Astrocyte (in vitro differentiated cells and primary cell): ENCODE measurements around the gene ITGA2. TPM values are rescaled to one million over a fixed set of nuclear protein-coding genes. Genes with fewer than 3 reads are reported as not detected.
A peak's percentile ranks its signal among the peaks of the same experiment; 100 is the strongest.

ENCODE experiments used
- DNase-seq: peaks from one replicate; pipeline ENCODE4 v3.0.0-alpha.2; 2010; ENCODE audit warnings: low read depth
- FAIRE-seq: peaks from 2 replicates; lab custom pipeline; 2011; peaks lifted over from hg19 to GRCh38; lab: Jason Lieb, UNC
- H2AFZ ChIP-seq: 2 replicates; pipeline ENCODE4 v1.6.0; 2012; ENCODE audit warnings: low read depth, low read length, inconsistent platforms
- H3K27ac ChIP-seq: 2 replicates; pipeline ENCODE4 v1.5.1; 2011; ENCODE audit warnings: low read depth, low read length, inconsistent platforms
- H3K27me3 ChIP-seq: 2 replicates; pipeline ENCODE4 v1.6.0; 2011; ENCODE audit warnings: low read length, inconsistent platforms; ENCODE audit not compliant: insufficient read depth
- H3K36me3 ChIP-seq: 2 replicates; pipeline ENCODE4 v1.5.1; 2011; ENCODE audit warnings: low read length, inconsistent platforms; ENCODE audit not compliant: insufficient read depth
- H3K4me1 ChIP-seq: 2 replicates; pipeline ENCODE4 v1.5.1; 2011; ENCODE audit warnings: low read length, inconsistent platforms; ENCODE audit not compliant: insufficient read depth
- H3K4me2 ChIP-seq: 2 replicates; pipeline ENCODE4 v1.6.0; 2012; ENCODE audit warnings: low read length, inconsistent platforms
- H3K4me3 ChIP-seq: 2 replicates; pipeline ENCODE4 v1.5.1; 2011; ENCODE audit warnings: low read depth, mild to moderate bottlenecking, low read length, inconsistent platforms; ENCODE audit not compliant: insufficient read depth
- H3K79me2 ChIP-seq: 2 replicates; pipeline ENCODE4 v1.6.0; 2012; ENCODE audit warnings: mild to moderate bottlenecking, low read length, inconsistent platforms; ENCODE audit not compliant: insufficient read depth
- H3K9ac ChIP-seq: 2 replicates; pipeline ENCODE4 v1.6.0; 2012; ENCODE audit warnings: mild to moderate bottlenecking, low read length, inconsistent platforms
- H3K9me3 ChIP-seq: 2 replicates; pipeline ENCODE4 v1.5.1; 2012; ENCODE audit warnings: low read depth, mild to moderate bottlenecking, low read length, inconsistent platforms; ENCODE audit not compliant: insufficient read depth
- H4K20me1 ChIP-seq: 2 replicates; pipeline ENCODE4 v1.6.0; 2012; ENCODE audit warnings: low read length, inconsistent platforms; ENCODE audit not compliant: insufficient read depth
- H3K27ac Mint-ChIP-seq: one replicate; pipeline ENCODE4 v1.8.0; 2021; ENCODE audit warnings: mild to moderate bottlenecking, mixed read lengths; ENCODE audit not compliant: unreplicated experiment
- H3K27me3 Mint-ChIP-seq: one replicate; pipeline ENCODE4 v1.8.0; 2021; ENCODE audit warnings: low read depth, mixed read lengths; ENCODE audit not compliant: unreplicated experiment
- H3K36me3 Mint-ChIP-seq: one replicate; pipeline ENCODE4 v1.8.0; 2021; ENCODE audit warnings: low read depth, mixed read lengths; ENCODE audit not compliant: unreplicated experiment
- H3K4me1 Mint-ChIP-seq: one replicate; pipeline ENCODE4 v1.8.0; 2021; ENCODE audit warnings: low read depth, mixed read lengths; ENCODE audit not compliant: unreplicated experiment
- H3K4me3 Mint-ChIP-seq: one replicate; pipeline ENCODE4 v1.8.0; 2021; ENCODE audit warnings: mild to moderate bottlenecking, moderate library complexity, mixed read lengths; ENCODE audit not compliant: unreplicated experiment
- H3K9me3 Mint-ChIP-seq: one replicate; pipeline ENCODE4 v1.8.0; 2021; ENCODE audit warnings: mild to moderate bottlenecking, mixed read lengths; ENCODE audit not compliant: unreplicated experiment
- CTCF ChIP-seq: IDR thresholded peaks from 2 replicates; pipeline ENCODE4 v1.5.1; 2011; ENCODE audit warnings: low read depth, mild to moderate bottlenecking, inconsistent platforms, low read length, moderate library complexity; ENCODE audit not compliant: insufficient read depth
- EZH2 ChIP-seq: IDR thresholded peaks from 2 replicates; pipeline ENCODE4 v1.6.1; 2012; ENCODE audit warnings: mild to moderate bottlenecking, low read length, inconsistent platforms; ENCODE audit not compliant: insufficient read depth
- total RNA-seq: library from RNA; stranded (reverse); gene quantifications from 2 replicates; pipeline ENCODE4 v1.2.1, GENCODE V29; 2021

Gene ITGA2
- total RNA-seq, 1 donor from 2014 or later, result 35.9 TPM

- H3K4me1 Mint-ChIP-seq, result peaks cover 29% of the 10 kb centered on the region
- H3K4me2 ChIP-seq, result peak overlapping the region; percentile 20
- FAIRE-seq (no peak), DNase-seq (no peak)
- H3K27ac Mint-ChIP-seq, result peak overlapping the region; percentile 37
- H2AFZ ChIP-seq, result no peak overlapping the region
- H3K36me3 ChIP-seq, result peaks cover 2% of the 10 kb centered on the region
- H3K79me2 ChIP-seq, result peaks cover 8% of the 10 kb centered on the region
- no peaks in the 10 kb centered on the region for H3K27me3 ChIP-seq
- peak overlapping the region; percentile 28 for H3K27ac ChIP-seq
- TF ChIP-seq CTCF, result no peak
- TF ChIP-seq EZH2, result no peak
- no peaks in the 10 kb centered on the region for H3K9me3 Mint-ChIP-seq
- H3K36me3 Mint-ChIP-seq, result peaks cover 5% of the 10 kb centered on the region
- no peaks in the 10 kb centered on the region for H3K27me3 Mint-ChIP-seq
- peaks cover 35% of the 10 kb centered on the region for H3K4me1 ChIP-seq
- no peaks in the 10 kb centered on the region for H3K9me3 ChIP-seq
- H3K4me3 ChIP-seq, result no peak overlapping the region
- H3K4me3 Mint-ChIP-seq, result no peak overlapping the region
- no peaks in the 10 kb centered on the region for H4K20me1 ChIP-seq
- H3K9ac ChIP-seq, result no peak overlapping the region
Measured at GRCh38 chr5:53006911-53007890, 18.0 kb downstream of the ITGA2 start.

GRCh38 chr5:53008751-53009150, 19.6 kb downstream of the ITGA2 start:
- no peaks in the 10 kb centered on the region for H3K27me3 ChIP-seq
- FAIRE-seq (peak; percentile 13), DNase-seq (no peak)
- H4K20me1 ChIP-seq, result no peaks in the 10 kb centered on the region
- H3K4me3 ChIP-seq, result no peak overlapping the region
- no peak overlapping the region for H2AFZ ChIP-seq
- peaks cover 35% of the 10 kb centered on the region for H3K4me1 ChIP-seq
- no peak overlapping the region for H3K27ac ChIP-seq
- H3K36me3 Mint-ChIP-seq, result peaks cover 2% of the 10 kb centered on the region
- no peaks in the 10 kb centered on the region for H3K27me3 Mint-ChIP-seq
- H3K4me2 ChIP-seq, result peak overlapping the region; percentile 2
- H3K79me2 ChIP-seq, result peaks cover 3% of the 10 kb centered on the region
- H3K9me3 Mint-ChIP-seq, result no peaks in the 10 kb centered on the region
- peak overlapping the region; percentile 7 for H3K27ac Mint-ChIP-seq
- TF ChIP-seq EZH2 (no peak), CTCF (no peak)
- H3K9me3 ChIP-seq, result no peaks in the 10 kb centered on the region
- H3K4me1 Mint-ChIP-seq, result peaks cover 29% of the 10 kb centered on the region
- no peak overlapping the region for H3K9ac ChIP-seq
- H3K36me3 ChIP-seq, result peaks cover 2% of the 10 kb centered on the region
- H3K4me3 Mint-ChIP-seq, result no peak overlapping the region

GRCh38 chr5:53009816-53010215, 20.7 kb downstream of the ITGA2 start:
- no peak overlapping the region for H2AFZ ChIP-seq
- no peak overlapping the region for H3K9ac ChIP-seq
- H3K27me3 ChIP-seq, result no peaks in the 10 kb centered on the region
- H3K36me3 ChIP-seq, result peaks cover 2% of the 10 kb centered on the region
- no peak overlapping the region for H3K4me3 ChIP-seq
- no peak overlapping the region for H3K4me2 ChIP-seq
- H3K9me3 Mint-ChIP-seq, result no peaks in the 10 kb centered on the region
- H3K4me1 ChIP-seq, result peaks cover 26% of the 10 kb centered on the region
- H3K79me2 ChIP-seq, result peaks cover 8% of the 10 kb centered on the region
- no peaks in the 10 kb centered on the region for H4K20me1 ChIP-seq
- FAIRE-seq (peak; percentile 20), DNase-seq (no peak)
- H3K27me3 Mint-ChIP-seq, result no peaks in the 10 kb centered on the region
- H3K4me3 Mint-ChIP-seq, result no peak overlapping the region
- H3K27ac Mint-ChIP-seq, result no peak overlapping the region
- H3K4me1 Mint-ChIP-seq, result peaks cover 28% of the 10 kb centered on the region
- TF ChIP-seq CTCF, result no peak
- no peak for TF ChIP-seq EZH2
- no peaks in the 10 kb centered on the region for H3K9me3 ChIP-seq
- peaks cover 2% of the 10 kb centered on the region for H3K36me3 Mint-ChIP-seq
- no peak overlapping the region for H3K27ac ChIP-seq
